Measurements from ENCODE around the gene ATF6. TPM values are rescaled to one million over a fixed set of nuclear protein-coding genes. Genes with fewer than 3 reads are reported as not detected.

ATF6 gene
- total and polyA plus RNA-seq, 4 donors, result 10.0 to 22.5 (median 13.4) TPM

DNA sequence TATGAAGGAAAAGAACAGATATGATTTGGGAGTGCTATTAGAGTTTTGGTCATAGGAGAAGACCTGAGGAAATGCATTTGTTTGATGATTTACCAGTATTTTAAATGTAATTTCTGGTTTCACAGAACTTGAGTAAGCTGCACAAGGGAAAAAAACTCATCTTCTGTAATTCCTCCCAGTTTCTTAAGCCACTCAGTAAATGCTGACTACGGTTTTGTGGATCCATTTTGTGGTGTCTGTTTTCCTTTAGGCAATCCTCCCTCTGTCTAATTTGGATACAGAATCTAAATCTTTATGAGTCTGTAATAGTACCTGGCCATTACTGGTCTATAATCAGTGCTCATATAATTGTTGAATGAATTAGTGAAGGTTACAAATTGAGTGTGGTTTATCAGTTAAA is 185.5 kb downstream of the ATF6 start:
- Histone ChIP-seq H3K9me3 (ENCODE audit: control insufficient read depth in 4 of 4, low read length in 3 of 4) (no peaks in the 10 kb centered on the region), H3K27ac (ENCODE audit: low read depth in 1 of 2, low read length in 2 of 2) (no peak overlapping the region), H3K4me1 (ENCODE audit: control insufficient read depth in 4 of 4, insufficient read depth in 4 of 4, low read length in 3 of 4) (no peaks in the 10 kb centered on the region), H3K36me3 (ENCODE audit: control insufficient read depth in 4 of 4, insufficient read depth in 3 of 4, low read depth in 1 of 4, low read length in 3 of 4) (no peaks in the 10 kb centered on the region), H3K4me3 (ENCODE audit: low read depth in 1 of 3, low read length in 3 of 3) (no peak overlapping the region), H3K27me3 (ENCODE audit: control insufficient read depth in 4 of 4, insufficient read depth in 4 of 4, low read length in 3 of 4) (no peaks in the 10 kb centered on the region), H3K9ac (ENCODE audit: low read depth in 1 of 2, low read length in 2 of 2) (no peak overlapping the region)
- DNase-seq (ENCODE audit: low spot score), result no peak
- TF ChIP-seq ZBTB33 (IDR thresholded peaks at IDR 0.05), result no peak
- no peak for TF ChIP-seq NR2F2 (IDR thresholded peaks at IDR 0.05)
- no peak for TF ChIP-seq RXRA (IDR thresholded peaks at IDR 0.05)
- no peak for TF ChIP-seq HNF4G (IDR thresholded peaks at IDR 0.05)
- TF ChIP-seq RAD21 (IDR thresholded peaks at IDR 0.05), result no peak
- no peak for TF ChIP-seq FOXA2 (IDR thresholded peaks at IDR 0.05)
- no peak for TF ChIP-seq YY1 (IDR thresholded peaks at IDR 0.05)
- TF ChIP-seq FOXA1 (IDR thresholded peaks at IDR 0.05), result no peak
- TF ChIP-seq JUND (IDR thresholded peaks at IDR 0.05), result no peak
- TF ChIP-seq, protein P1, sequence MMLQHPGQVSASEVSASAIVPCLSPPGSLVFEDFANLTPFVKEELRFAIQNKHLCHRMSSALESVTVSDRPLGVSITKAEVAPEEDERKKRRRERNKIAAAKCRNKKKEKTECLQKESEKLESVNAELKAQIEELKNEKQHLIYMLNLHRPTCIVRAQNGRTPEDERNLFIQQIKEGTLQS (IDR thresholded peaks at IDR 0.05), result no peak
- TF ChIP-seq SP1 (IDR thresholded peaks at IDR 0.05), result no peak
- WGBS, result 95% methylated on average over 1 of the region's 1 CpG

DNA sequence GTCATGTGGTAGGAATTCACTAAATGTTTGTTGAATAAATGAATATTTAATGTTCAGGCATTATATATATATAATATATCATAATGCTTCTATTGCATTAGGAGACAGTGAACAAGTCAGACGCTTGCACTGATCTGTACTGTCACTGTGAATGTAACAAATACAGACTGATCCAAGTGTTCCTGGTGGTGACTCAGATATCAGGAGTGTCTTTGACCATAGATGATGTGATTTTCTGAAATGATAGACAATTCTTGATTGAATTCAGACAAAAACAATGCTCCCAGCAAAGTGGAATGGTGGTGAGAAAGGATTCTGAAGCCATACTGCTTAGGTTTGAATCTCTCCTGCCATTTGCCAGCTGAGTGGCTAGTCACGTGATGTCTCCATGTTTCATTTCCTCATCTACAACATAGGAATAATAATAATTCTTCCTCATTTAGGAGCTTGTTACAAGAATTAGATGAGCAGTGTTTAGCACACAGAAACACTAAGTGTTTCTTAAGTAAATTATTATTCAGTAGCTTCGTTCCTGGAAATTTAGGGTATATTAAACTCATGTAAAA is 186.6 kb downstream of the ATF6 start:
- Histone ChIP-seq H3K9me3 (ENCODE audit: control insufficient read depth in 4 of 4, low read length in 3 of 4) (no peaks in the 10 kb centered on the region), H3K36me3 (ENCODE audit: control insufficient read depth in 4 of 4, insufficient read depth in 3 of 4, low read depth in 1 of 4, low read length in 3 of 4) (peaks cover 0 to 2% (median 0%) of the 10 kb centered on the region in 4 donors), H3K27me3 (ENCODE audit: control insufficient read depth in 4 of 4, insufficient read depth in 4 of 4, low read length in 3 of 4) (no peaks in the 10 kb centered on the region), H3K9ac (ENCODE audit: low read depth in 1 of 2, low read length in 2 of 2) (no peak overlapping the region), H3K4me1 (ENCODE audit: control insufficient read depth in 4 of 4, insufficient read depth in 4 of 4, low read length in 3 of 4) (no peaks in the 10 kb centered on the region), H3K27ac (ENCODE audit: low read depth in 1 of 2, low read length in 2 of 2) (no peak overlapping the region), H3K4me3 (ENCODE audit: low read depth in 1 of 3, low read length in 3 of 3) (no peak overlapping the region)
- no peak for DNase-seq (ENCODE audit: low spot score)
- TF ChIP-seq ZBTB33 (IDR thresholded peaks at IDR 0.05) (no peak), FOXA2 (IDR thresholded peaks at IDR 0.05) (no peak), EGR1 (IDR thresholded peaks at IDR 0.05; ENCODE audit: low read depth in 2 of 2) (no peak), REST (IDR thresholded peaks at IDR 0.05) (no peak)
- TF ChIP-seq, protein P1 (IDR thresholded peaks at IDR 0.05), result no peak
- 94% methylated on average over 3 of the region's 3 CpGs for WGBS

Data from liver (tissue), 9 donors.